Measurements from ENCODE around the gene CLK2.

- no peak for TF ChIP-seq POLR2A (IDR thresholded peaks at IDR 0.05)
- no peak for TF ChIP-seq CTCF (IDR thresholded peaks at IDR 0.05)
- TF ChIP-seq EP300 (IDR thresholded peaks at IDR 0.05): no peak
- no peak for TF ChIP-seq POLR2AphosphoS5 (IDR thresholded peaks at IDR 0.05)
Measured at GRCh38 chr1:155293086-155293749, 19.9 kb upstream of the CLK2 start.
